ENCODE data around the gene ADAMTSL5.
A peak's percentile ranks its signal among the peaks of the same experiment; 100 is the strongest.
"Not testable (repeated sequence)": the region's sequence is repeated elsewhere in the genome, so short reads cannot be mapped to it uniquely, and the experiment has no call there.

Gene ADAMTSL5

GRCh38 chr19:1511318-1512317 is 1.2 kb downstream of the ADAMTSL5 start:
- no peak for DNase-seq

- no peak for DNase-seq
Measured at GRCh38 chr19:1510807-1511206, 2.0 kb downstream of the ADAMTSL5 start.

- no peak for DNase-seq
Measured at GRCh38 chr19:1510442-1510806, 2.4 kb downstream of the ADAMTSL5 start.

- no peak for DNase-seq
Measured at GRCh38 chr19:1509602-1510441, 3.0 kb downstream of the ADAMTSL5 start.

GRCh38 chr19:1508507-1508856 is 4.3 kb downstream of the ADAMTSL5 start:
- no peak for DNase-seq

GRCh38 chr19:1507763-1508506 is 4.9 kb downstream of the ADAMTSL5 start:
- DNase-seq: peak; percentile 71 to 93 (median 84)

- no peak for DNase-seq
Measured at GRCh38 chr19:1507192-1507660, 5.6 kb downstream of the ADAMTSL5 start.

- DNase-seq: no peak
Measured at GRCh38 chr19:1505991-1506881, 6.6 kb downstream of the ADAMTSL5 start.

- DNase-seq: no peak
Measured at GRCh38 chr19:1505012-1505411, 7.8 kb downstream of the ADAMTSL5 start.

GRCh38 chr19:1503925-1504773 is 8.7 kb downstream of the ADAMTSL5 start:
- no peak for DNase-seq

GRCh38 chr19:1503089-1503924 is 9.5 kb downstream of the ADAMTSL5 start:
- DNase-seq: peak; percentile 21 to 61 (median 49)

GRCh38 chr19:1502433-1503088 is 10.3 kb downstream of the ADAMTSL5 start:
- no peak for DNase-seq

- no peak for DNase-seq
Measured at GRCh38 chr19:1501200-1501595, 11.6 kb downstream of the ADAMTSL5 start.

- not testable (repeated sequence) for DNase-seq
Measured at GRCh38 chr19:1499231-1499630, 13.6 kb downstream of the ADAMTSL5 start.

GRCh38 chr19:1497578-1498235 is 15.1 kb downstream of the ADAMTSL5 start:
- DNase-seq: no peak

- DNase-seq: no peak
Measured at GRCh38 chr19:1496714-1497577, 15.9 kb downstream of the ADAMTSL5 start.

Data from T-helper 2 cell (primary cell).